Activated naive CD4-positive, alpha-beta T cell treated with anti-CD3 and anti-CD28 coated beads, Interleukin-2, amount 50 U/mL, for 72 hours (primary cell): Measurements from ENCODE around the gene ATXN7L1. TPM values are rescaled to one million over a fixed set of nuclear protein-coding genes. Genes with fewer than 3 reads are reported as not detected.

ENCODE experiments used
- ATAC-seq, 2 donors: fragments of 150-1000 bp; cut with Tn5 transposase; 2 replicates each; pipeline ENCODE4 v1.10.0; 2021; ENCODE audit warnings: mild to moderate bottlenecking in 2 of 2, moderate library complexity in 2 of 2
- DNase-seq, 2 donors: peaks; one replicate each; pipeline ENCODE4 v3.0.0; 2021 to 2022; ENCODE audit warnings: low spot score in 2 of 2
- H3K27ac Mint-ChIP-seq, 2 donors: one replicate each; pipeline ENCODE4 v1.8.0; 2022; ENCODE audit warnings: mild to moderate bottlenecking in 2 of 2, mixed read lengths in 2 of 2
- H3K36me3 Mint-ChIP-seq, 2 donors: one replicate each; pipeline ENCODE4 v1.8.0; 2022; ENCODE audit warnings: mixed read lengths in 2 of 2
- H3K9me3 Mint-ChIP-seq, 2 donors: one replicate each; pipeline ENCODE4 v1.8.0; 2022; ENCODE audit warnings: mixed read lengths in 2 of 2
- total RNA-seq, 2 donors: library from RNA; stranded (reverse); gene quantifications; one replicate each; pipeline ENCODE4 v1.2.3, GENCODE V29; 2022

The ATXN7L1 gene
- total RNA-seq, 2 donors from 2014 or later, result 7.3 to 10.8 TPM

- no peak for DNase-seq
- peak overlapping the region in 1 of 2 donors; percentile 61 for H3K27ac Mint-ChIP-seq
- no peak for ATAC-seq
- no peaks in the 10 kb centered on the region for H3K9me3 Mint-ChIP-seq
- peaks cover 0 to 8% of the 10 kb centered on the region in 2 donors for H3K36me3 Mint-ChIP-seq
Observed at GRCh38 chr7:105876964-105877601, 684 bp upstream of the ATXN7L1 start.

GRCh38 chr7:105875505-105875904, 894 bp downstream of the ATXN7L1 start:
- H3K27ac Mint-ChIP-seq, result peak overlapping the region in 1 of 2 donors; percentile 96

GRCh38 chr7:105874055-105874454, 2.3 kb downstream of the ATXN7L1 start:
- DNase-seq (no peak), ATAC-seq (peak; percentile 69 to 79)
- no peaks in the 10 kb centered on the region for H3K9me3 Mint-ChIP-seq
- H3K27ac Mint-ChIP-seq, result peak overlapping the region in 1 of 2 donors; percentile 45
- peaks cover 0 to 8% of the 10 kb centered on the region in 2 donors for H3K36me3 Mint-ChIP-seq

More at GRCh38 chr7:105875505-105875904, 894 bp downstream of the ATXN7L1 start:
- no peak for DNase-seq
- no peak for ATAC-seq
- Mint-ChIP-seq H3K36me3 (peaks cover 0 to 8% of the 10 kb centered on the region in 2 donors), H3K9me3 (no peaks in the 10 kb centered on the region)

DNA sequence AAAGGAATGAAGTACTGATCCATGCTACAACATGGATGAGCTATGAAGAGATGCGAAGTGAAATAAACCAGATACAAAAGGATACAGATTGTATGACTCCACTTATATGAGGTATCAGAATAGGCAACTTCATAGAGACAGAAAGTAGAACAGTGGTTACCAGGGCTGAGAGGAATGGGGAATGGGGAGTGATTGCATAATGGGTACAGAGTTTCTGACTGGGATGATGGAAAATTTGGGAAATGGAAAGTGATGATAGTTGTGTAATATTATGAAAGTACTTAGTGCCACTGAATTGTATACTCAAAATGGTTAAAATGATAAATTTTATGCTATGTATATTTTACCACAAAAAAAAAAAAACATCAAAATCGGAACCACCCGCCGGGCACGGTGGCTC, 3.9 kb downstream of the ATXN7L1 start:
- H3K27ac Mint-ChIP-seq, result no peak overlapping the region
- ATAC-seq, result no peak
- H3K9me3 Mint-ChIP-seq, result no peaks in the 10 kb centered on the region
- no peak for DNase-seq
- peaks cover 0 to 8% of the 10 kb centered on the region in 2 donors for H3K36me3 Mint-ChIP-seq

DNA sequence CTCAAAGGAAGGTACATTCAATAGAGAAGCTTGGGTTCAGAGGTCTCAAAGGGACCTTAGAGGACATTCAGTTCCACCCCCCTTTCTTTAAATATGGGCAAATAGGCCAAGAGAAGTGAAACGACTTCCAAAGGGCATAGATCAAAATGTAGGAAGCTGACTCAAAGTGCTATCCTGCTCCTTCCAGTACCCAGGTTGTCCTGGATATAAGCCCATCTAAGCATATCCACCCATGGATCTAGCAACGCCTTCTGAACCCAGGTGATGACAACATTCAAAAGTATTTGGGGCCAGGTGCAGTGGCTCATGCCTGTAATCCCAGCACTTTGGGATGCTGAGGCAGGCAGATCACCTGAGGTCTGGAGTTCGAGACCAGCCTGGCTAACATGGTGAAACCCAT, 5.3 kb downstream of the ATXN7L1 start:
- H3K9me3 Mint-ChIP-seq, result no peaks in the 10 kb centered on the region
- no peak overlapping the region for H3K27ac Mint-ChIP-seq
- no peak for DNase-seq
- no peak for ATAC-seq
- H3K36me3 Mint-ChIP-seq, result peaks cover 0 to 5% of the 10 kb centered on the region in 2 donors

- Mint-ChIP-seq H3K36me3 (no peaks in the 10 kb centered on the region), H3K27ac (no peak overlapping the region), H3K9me3 (no peaks in the 10 kb centered on the region)
- ATAC-seq, result no peak
- DNase-seq, result no peak
Observed at GRCh38 chr7:105866102-105866801, 10.1 kb downstream of the ATXN7L1 start.

GRCh38 chr7:105863876-105864275, 12.5 kb downstream of the ATXN7L1 start:
- ATAC-seq (no peak), DNase-seq (no peak)
- Mint-ChIP-seq H3K9me3 (no peaks in the 10 kb centered on the region), H3K27ac (no peak overlapping the region), H3K36me3 (no peaks in the 10 kb centered on the region)

DNA sequence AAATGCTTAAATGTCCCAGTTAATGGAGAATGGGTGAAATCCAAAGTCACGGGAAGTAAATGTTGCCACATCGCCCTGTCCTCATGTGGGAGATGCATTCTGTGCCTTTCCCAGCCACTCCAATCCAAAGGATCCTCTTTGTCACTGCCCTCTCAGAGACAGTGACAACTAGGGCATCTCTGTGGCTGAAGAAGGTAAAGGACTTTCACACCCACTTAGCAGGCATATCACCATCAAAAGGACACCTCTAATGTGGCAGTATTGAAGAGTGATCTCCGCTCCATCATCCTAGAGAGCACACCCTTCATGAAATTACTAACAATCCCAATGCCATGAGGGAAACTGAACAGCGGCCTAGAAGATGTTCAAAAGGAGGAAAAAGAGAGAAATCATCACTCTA, 13.6 kb downstream of the ATXN7L1 start:
- Mint-ChIP-seq H3K36me3 (no peaks in the 10 kb centered on the region), H3K27ac (no peak overlapping the region), H3K9me3 (no peaks in the 10 kb centered on the region)
- DNase-seq, result no peak
- no peak for ATAC-seq

DNA sequence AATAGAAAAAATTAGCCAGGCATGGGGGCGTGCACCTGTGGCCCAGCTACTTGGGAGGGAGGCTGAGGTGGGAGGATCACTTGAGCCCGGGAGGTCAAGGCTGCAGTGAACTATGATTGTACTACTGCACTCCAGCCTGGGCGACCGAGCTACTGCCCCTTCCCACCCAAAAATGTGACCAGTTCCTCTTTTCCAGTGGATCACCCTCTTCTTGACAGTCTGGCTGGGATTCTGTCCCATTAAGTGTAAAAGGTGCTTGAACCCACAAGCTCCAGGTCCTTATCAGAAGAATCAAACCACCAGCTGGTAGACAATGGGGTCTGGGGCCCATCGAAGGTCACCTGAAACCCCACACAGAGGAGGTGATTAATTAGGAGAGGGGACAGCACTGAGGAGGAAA, 14.1 kb downstream of the ATXN7L1 start:
- DNase-seq (no peak), ATAC-seq (no peak)
- H3K36me3 Mint-ChIP-seq, result no peaks in the 10 kb centered on the region
- no peaks in the 10 kb centered on the region for H3K9me3 Mint-ChIP-seq
- H3K27ac Mint-ChIP-seq, result no peak overlapping the region

DNA sequence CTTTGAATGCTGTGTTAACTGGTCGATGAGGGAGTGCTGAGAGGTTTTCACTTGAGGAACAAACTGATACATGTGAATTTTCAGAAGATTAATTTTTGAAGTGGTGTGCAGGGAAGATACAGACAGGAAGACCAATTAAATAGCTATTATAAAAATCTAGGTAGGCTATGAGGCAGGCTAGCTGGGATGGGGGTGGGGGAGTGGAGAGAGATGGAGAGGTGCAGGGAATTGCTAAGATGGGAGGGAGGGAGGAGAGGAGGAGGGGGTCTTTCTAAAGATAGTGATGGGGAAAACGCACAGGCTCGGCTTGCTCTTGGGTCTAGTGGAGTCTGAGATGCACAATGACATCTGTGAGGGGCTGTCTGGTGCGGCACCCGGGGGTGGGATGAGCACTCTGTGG, 15.2 kb downstream of the ATXN7L1 start:
- H3K9me3 Mint-ChIP-seq, result no peaks in the 10 kb centered on the region
- ATAC-seq, result no peak

DNA sequence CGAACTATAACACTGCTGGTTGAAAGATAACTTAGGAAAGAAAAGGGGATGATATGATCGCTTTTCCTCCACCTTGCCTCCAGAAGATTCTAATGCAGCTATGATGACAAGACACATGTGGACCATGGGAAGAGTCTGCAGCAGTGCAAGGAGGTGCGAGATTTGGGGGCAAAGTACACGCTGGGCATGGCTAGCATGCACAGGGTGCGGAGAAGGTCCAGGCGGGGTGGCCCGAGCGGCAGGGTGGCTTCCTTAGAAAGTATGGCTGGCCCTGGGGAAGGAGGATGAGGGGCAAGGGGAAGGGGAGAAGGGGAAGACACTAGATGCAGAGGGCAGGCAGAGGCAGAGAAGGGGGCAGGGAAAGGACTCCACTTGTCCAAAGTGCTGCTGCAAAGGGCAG, 15.6 kb downstream of the ATXN7L1 start:
- ATAC-seq (no peak), DNase-seq (no peak)
- Mint-ChIP-seq H3K27ac (no peak overlapping the region), H3K9me3 (no peaks in the 10 kb centered on the region), H3K36me3 (no peaks in the 10 kb centered on the region)

More for the DNA sequence above, 15.2 kb downstream of the ATXN7L1 start:
- DNase-seq, result no peak
- no peaks in the 10 kb centered on the region for H3K36me3 Mint-ChIP-seq
- no peak overlapping the region for H3K27ac Mint-ChIP-seq

DNA sequence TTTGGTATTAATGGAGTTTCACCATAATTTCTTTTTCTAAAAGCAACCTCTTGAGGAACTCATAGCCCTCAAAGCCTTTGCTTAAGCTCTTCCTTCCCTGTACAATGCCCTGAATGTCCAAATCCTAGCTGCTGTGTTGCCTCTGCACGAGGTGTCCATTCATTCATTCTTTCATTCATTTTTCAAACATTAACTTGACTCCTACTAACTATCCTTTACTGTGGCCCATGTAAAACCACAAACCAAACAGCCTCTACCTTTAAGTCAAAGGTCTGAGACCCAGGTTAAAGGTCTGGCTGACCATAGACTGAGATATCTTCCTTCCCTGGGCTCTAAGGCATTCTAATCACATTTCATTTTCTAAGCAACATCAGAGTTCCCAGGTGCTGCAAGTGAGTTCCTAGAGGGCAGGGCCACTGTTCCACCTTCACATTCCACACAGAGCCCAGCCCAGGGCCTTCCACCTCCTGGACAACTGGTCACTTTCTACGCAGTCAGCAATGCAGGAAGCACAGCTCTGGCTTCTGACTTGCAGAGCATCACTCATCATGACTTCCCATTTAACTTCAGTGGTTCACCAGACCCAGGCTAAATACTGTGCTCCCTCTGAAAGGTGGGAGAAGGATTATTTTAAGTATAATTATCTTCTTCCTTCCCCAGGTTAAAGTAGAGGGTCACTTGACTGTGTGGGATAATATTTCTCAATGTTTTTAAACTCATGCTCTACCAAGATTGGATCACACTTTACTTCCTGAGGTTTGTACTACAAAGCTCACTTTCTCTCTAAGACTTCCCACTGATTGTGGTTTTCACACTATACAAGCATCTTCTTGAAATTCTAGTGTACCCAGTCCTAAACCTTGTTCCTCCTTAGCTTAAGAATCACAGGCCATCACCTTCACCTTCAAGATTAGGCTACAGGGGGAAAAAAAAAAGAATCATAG, 19.1 kb downstream of the ATXN7L1 start:
- no peaks in the 10 kb centered on the region for H3K36me3 Mint-ChIP-seq
- ATAC-seq (peak in 1 of 2 donors; percentile 68), DNase-seq (no peak)
- H3K27ac Mint-ChIP-seq, result no peak overlapping the region
- no peaks in the 10 kb centered on the region for H3K9me3 Mint-ChIP-seq

DNA sequence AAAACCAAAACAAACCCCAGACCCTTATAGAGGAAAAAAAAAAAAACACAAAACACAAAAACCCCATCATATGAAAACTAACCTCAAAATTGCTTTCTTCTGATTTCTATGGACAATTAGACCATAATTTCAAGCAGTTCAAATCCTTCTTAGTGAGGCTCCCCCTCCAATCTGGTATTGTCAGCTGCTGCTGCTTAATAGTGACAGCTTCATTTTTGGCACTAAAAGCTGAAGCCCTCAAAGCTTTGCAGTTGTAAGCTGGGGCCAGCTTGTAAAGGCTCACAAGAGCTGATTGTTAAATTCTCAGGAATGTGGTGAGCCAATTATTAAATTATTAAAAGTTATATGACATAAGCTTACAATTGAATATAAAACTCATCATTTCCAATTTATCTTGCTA, 21.9 kb downstream of the ATXN7L1 start:
- Mint-ChIP-seq H3K9me3 (no peaks in the 10 kb centered on the region), H3K27ac (no peak overlapping the region), H3K36me3 (no peaks in the 10 kb centered on the region)
- ATAC-seq (no peak), DNase-seq (no peak)

DNA sequence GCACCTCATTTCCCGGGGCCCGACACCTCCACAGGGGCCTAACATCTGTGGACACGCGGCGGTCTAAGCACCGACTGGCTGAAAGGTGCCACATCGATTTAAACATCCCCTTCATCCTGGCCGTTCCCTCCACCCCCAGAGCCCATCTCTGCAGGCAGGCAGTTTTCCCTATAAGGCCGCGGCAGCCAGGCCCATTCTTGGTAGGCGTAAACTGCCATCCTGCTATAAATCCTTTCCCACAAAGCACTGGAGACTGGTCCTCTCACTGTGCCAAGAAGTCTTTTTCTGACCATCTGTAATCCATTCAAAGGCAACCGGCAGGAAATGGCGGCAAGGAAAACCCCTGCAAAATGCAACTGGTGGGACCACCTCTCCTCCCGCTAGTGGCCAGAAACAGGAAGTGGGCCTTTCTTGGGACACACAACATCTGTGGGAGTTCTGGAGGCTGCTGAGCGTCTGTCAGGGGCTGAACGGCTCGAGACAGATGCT, 22.4 kb downstream of the ATXN7L1 start:
- DNase-seq, result no peak
- no peak for ATAC-seq
- H3K9me3 Mint-ChIP-seq, result no peaks in the 10 kb centered on the region
- H3K27ac Mint-ChIP-seq, result no peak overlapping the region
- H3K36me3 Mint-ChIP-seq, result no peaks in the 10 kb centered on the region

GRCh38 chr7:105851064-105851463, 25.3 kb downstream of the ATXN7L1 start:
- Mint-ChIP-seq H3K9me3 (peaks cover 0 to 8% of the 10 kb centered on the region in 2 donors), H3K36me3 (peaks cover 0 to 9% of the 10 kb centered on the region in 2 donors), H3K27ac (no peak overlapping the region)
- DNase-seq, result no peak
- no peak for ATAC-seq

DNA sequence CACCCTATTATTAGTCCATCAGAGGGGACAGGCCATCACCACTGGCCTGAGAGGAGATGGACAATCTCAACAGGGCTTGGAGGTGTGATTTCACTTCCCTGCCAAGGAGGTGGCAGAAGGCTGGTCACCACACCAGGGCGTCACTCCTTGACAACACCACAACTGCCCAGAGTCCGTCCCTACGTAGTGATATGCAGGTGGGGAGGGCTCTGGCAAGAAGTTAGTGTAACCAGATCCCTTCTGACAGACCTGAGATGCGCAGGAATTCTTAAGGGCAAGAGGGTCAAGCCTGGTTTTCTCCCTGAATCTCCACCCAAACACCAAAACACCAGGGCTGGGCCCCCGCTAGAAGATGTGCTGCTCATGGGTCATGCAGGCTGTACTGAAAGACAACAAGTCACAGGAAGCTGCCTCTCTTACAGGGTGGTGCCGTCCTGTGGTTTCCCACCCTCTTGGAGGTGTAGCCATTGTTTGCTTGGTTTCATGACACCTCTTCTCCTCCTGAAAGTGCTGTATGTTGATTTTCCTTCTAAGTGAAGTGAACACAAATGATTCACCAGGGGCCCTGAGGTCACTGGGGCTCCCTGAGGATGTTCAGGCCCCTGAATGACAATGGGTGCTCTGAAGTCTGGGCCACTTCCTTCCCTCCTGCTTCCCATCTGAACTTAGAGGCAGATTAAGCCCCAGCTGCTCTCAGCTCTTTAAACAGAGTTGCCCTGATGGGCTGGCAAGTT, 27.1 kb downstream of the ATXN7L1 start:
- peak overlapping the region; percentile 48 to 77 for H3K27ac Mint-ChIP-seq
- DNase-seq, result peak; percentile 56 to 70
- peaks cover 4 to 14% of the 10 kb centered on the region in 2 donors for H3K36me3 Mint-ChIP-seq
- H3K9me3 Mint-ChIP-seq, result peaks cover 0 to 8% of the 10 kb centered on the region in 2 donors
- peak; percentile 97 for ATAC-seq
